Tibial artery (tissue), 4 donors: ENCODE measurements around the gene OR4N2.
"Not testable (repeated sequence)": the region's sequence is repeated elsewhere in the genome, so short reads cannot be mapped to it uniquely, and the experiment has no call there.

Experiments used
- DNase-seq, 2 donors: peaks; one replicate each; pipeline ENCODE4 v3.0.0-alpha.2; 2019
- H3K27ac ChIP-seq, 2 donors: fragments of 200-600 bp; sonication (generic) in 1 of 2; 1 replicate in 1 of 2; 2 replicates in 1 of 2; pipeline ENCODE4 v1.5.1; 2018 to 2019; ENCODE audit warnings: mild to moderate bottlenecking in 1 of 2
- H3K27me3 ChIP-seq, 2 donors: fragments of 200-600 bp; sonication (generic) in 1 of 2; one replicate each; pipeline versions ENCODE4 v1.5.1 to v1.6.0; 2016 to 2019
- H3K36me3 ChIP-seq, 3 donors: fragments of 200-600 bp; sonication (generic) in 2 of 3; one replicate each; pipeline ENCODE4 v1.5.1; 2016 to 2019; ENCODE audit warnings: mild to moderate bottlenecking in 2 of 3
- H3K4me1 ChIP-seq, 4 donors: fragments of 200-600 bp; sonication (generic) in 2 of 4; 1 replicate in 3 of 4; 2 replicates in 1 of 4; pipeline ENCODE4 v1.5.1; 2016 to 2019
- H3K4me3 ChIP-seq, 2 donors: fragments of 200-600 bp; sonication (generic) in 1 of 2; 1 replicate in 1 of 2; 2 replicates in 1 of 2; pipeline ENCODE4 v1.5.1; 2018 to 2019; ENCODE audit warnings: mild to moderate bottlenecking in 2 of 2
- H3K9me3 ChIP-seq, 3 donors: fragments of 200-600 bp; sonication (generic) in 1 of 3; one replicate each; pipeline ENCODE4 v1.5.1; 2016 to 2019
- intact Hi-C: fragments of 100-400 bp; cut with DNase I; formaldehyde crosslinking; loops from one replicate; pipeline ENCODE4 v1.15.0; 2023; ENCODE audit warnings: low total_unique reads
- TF ChIP-seq, protein P1 (sequence below), 2 experiments: fragments of 200-600 bp in 1 of 2; fragments of 450-650 bp in 1 of 2; IDR thresholded peaks; one replicate each; pipeline ENCODE4 v1.5.1; 2017 to 2019; ENCODE audit warnings: antibody characterized with exemption in 2 of 2, mild to moderate bottlenecking in 1 of 2, moderate library complexity in 1 of 2

The OR4N2 gene, protein sequence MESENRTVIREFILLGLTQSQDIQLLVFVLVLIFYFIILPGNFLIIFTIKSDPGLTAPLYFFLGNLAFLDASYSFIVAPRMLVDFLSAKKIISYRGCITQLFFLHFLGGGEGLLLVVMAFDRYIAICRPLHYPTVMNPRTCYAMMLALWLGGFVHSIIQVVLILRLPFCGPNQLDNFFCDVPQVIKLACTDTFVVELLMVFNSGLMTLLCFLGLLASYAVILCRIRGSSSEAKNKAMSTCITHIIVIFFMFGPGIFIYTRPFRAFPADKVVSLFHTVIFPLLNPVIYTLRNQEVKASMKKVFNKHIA

DNA sequence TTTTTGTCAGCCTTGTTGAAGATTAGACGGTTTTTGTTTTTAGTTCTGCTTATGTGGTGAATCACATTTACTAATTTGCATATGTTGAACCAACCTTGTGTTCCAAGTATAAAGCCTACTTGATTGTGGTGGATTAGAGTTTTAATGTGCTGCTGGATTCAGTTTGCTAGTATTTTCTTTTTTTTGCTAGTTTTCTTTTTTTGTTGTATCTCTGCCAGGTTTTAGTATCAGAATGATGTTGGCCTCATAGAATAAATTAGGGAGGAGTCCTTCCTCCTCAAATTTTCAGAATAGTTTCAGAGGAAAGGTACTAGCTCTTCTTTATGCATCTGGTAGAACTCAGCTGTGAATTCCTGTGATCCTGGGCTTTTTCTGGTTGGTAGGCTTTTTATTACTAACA lies at the start of gene OR4N2:
Gene OR4N2, plus strand, starts transcription at position 301 of the 400 bp plus-strand sequence. CDS start 23,679 bp downstream, outside the sequence.
- intact Hi-C loops, H3K27ac ChIP-seq, DNase-seq, H3K4me1 ChIP-seq, H3K36me3 ChIP-seq, H3K27me3 ChIP-seq, H3K4me3 ChIP-seq: not testable (repeated sequence)
- H3K9me3 ChIP-seq = peaks cover 0 to 11% (median 0%) of the 10 kb centered on the region in 3 donors

DNA sequence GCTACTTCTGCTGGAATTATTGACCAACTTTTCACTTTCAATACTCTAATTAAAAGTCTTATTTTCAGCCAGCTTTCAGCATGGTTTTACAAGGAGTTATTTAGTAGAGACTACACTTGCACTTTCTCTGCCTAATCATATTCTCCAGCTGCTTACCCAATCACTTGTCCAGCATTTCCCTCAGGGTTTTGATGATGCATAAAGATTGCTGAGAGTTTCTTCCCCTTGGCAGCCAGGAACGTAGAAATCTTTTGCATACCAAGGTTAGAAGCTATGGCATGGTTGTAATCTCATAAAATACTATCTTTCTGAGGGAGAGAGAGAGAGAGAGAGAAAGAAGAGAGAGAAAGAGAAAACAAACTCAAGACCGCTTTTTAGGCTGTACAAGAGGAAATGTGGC lies 49.4 kb upstream of the OR4N2 start:
- Histone ChIP-seq H3K27ac (no peak overlapping the region), H3K4me1 (no peaks in the 10 kb centered on the region)

DNA sequence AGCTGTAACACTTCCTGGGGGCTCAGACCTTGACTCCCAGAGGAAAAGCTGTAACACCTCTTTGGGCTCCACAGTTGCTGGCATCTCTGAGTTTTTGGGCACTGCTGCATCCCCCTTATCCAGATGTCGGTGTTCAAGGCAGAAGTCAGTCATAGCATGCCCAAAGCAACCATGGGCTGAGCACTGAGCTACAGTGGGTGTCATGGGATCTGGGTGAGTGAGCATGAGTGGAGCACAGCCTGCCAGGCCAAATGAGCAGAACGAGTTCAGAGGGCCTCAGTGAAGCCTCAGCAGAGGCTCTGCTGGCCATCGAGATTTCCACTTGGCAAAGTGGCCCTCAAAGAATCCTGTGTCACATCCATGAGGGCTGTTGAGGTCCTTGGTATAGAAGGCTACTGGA lies 32.1 kb upstream of the OR4N2 start:
- H3K4me1 ChIP-seq, H3K27ac ChIP-seq, intact Hi-C loops, H3K27me3 ChIP-seq, H3K36me3 ChIP-seq, H3K4me3 ChIP-seq, DNase-seq, H3K9me3 ChIP-seq: not testable (repeated sequence)

More for the DNA sequence above, 49.4 kb upstream of the OR4N2 start:
- Histone ChIP-seq H3K9me3 (no peaks in the 10 kb centered on the region), H3K27me3 (no peaks in the 10 kb centered on the region), H3K36me3 (no peaks in the 10 kb centered on the region), H3K4me3 (no peak overlapping the region)
- DNase-seq = no peak
- intact Hi-C loops = no loop called here
- TF ChIP-seq, protein P1, sequence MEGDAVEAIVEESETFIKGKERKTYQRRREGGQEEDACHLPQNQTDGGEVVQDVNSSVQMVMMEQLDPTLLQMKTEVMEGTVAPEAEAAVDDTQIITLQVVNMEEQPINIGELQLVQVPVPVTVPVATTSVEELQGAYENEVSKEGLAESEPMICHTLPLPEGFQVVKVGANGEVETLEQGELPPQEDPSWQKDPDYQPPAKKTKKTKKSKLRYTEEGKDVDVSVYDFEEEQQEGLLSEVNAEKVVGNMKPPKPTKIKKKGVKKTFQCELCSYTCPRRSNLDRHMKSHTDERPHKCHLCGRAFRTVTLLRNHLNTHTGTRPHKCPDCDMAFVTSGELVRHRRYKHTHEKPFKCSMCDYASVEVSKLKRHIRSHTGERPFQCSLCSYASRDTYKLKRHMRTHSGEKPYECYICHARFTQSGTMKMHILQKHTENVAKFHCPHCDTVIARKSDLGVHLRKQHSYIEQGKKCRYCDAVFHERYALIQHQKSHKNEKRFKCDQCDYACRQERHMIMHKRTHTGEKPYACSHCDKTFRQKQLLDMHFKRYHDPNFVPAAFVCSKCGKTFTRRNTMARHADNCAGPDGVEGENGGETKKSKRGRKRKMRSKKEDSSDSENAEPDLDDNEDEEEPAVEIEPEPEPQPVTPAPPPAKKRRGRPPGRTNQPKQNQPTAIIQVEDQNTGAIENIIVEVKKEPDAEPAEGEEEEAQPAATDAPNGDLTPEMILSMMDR (IDR thresholded peaks at IDR 0.05) = no peak

DNA sequence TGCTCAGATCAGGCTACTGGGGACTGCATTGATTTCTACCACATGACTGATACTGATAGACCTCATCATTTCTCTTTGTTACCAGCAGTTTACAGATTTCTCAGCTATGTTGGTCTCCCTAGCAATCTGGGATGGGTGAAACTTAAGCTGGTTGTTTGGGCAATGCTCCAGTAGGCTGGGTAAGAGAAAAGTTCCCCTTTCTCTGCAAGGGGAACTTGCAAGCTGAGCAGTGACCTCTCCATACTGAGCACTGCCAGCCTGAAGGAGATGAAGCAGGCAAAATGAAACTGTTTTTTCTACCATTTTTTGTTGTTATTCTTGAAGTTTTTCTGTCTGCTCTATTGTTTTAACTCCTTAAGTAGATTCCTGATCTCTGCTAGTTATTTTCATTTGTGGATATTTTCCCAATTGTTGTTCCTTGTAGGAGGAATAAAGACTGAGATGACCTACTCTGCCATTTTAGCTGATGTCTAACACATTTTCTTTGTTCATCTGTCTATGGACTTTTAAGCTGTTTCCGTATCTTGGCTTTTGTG lies 31.6 kb upstream of the OR4N2 start:
- H3K4me1 ChIP-seq = no peaks in the 10 kb centered on the region
- intact Hi-C loops = no loop called here
- H3K27me3 ChIP-seq = no peaks in the 10 kb centered on the region
- no peaks in the 10 kb centered on the region for H3K36me3 ChIP-seq
- H3K9me3 ChIP-seq = no peaks in the 10 kb centered on the region
- H3K4me3 ChIP-seq = no peak overlapping the region
- H3K27ac ChIP-seq = no peak overlapping the region
- TF ChIP-seq, protein P1 (IDR thresholded peaks at IDR 0.05) = no peak
- no peak for DNase-seq

DNA sequence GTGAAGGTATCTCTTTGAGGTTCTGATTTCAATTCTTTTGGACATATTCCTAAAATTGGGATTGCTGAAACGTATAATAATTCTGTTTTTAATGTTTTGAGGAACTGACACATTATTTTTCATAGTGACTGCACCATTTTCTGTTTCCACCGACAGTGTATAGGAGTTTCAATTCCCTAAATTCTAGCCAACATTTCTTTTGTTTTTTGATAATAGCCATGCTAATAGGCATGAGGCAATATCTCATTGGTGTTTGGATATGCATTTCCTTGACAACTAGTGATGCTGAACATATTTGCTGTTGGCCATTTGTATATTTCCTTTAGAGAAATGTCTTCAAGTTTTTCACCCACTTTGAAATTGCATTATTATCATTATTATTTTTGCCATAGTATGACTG lies 31.1 kb upstream of the OR4N2 start:
- H3K4me3 ChIP-seq, H3K4me1 ChIP-seq, H3K36me3 ChIP-seq, H3K9me3 ChIP-seq, DNase-seq, intact Hi-C loops, H3K27ac ChIP-seq, H3K27me3 ChIP-seq: not testable (repeated sequence)

DNA sequence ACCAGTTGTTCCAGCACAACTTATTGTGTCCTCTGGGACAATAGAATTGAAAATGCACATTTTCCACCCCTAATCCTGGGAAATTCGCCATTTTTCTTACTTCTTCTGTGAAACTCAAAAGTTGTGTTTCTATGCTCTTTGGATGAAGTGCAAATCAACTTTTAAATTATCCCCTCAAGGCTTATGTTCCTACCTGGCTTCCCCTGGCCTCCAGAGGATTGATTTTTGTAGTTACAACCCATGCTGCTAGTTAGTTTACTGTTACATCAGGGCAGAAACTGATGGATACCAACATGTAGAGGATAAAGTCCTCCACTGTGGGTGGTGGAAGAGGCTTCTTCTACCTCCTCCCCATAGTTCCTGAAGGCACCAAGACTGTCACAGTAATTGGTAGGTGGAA lies 30.4 kb upstream of the OR4N2 start, which contains the start of gene OR4M1:
Gene OR4M1, plus strand, starts transcription at position 301 of the 400 bp plus-strand sequence. CDS start 6,819 bp downstream, outside the sequence.
- H3K27me3 ChIP-seq, intact Hi-C loops, H3K36me3 ChIP-seq, DNase-seq, H3K4me3 ChIP-seq, H3K27ac ChIP-seq, H3K9me3 ChIP-seq, H3K4me1 ChIP-seq: not testable (repeated sequence)

DNA sequence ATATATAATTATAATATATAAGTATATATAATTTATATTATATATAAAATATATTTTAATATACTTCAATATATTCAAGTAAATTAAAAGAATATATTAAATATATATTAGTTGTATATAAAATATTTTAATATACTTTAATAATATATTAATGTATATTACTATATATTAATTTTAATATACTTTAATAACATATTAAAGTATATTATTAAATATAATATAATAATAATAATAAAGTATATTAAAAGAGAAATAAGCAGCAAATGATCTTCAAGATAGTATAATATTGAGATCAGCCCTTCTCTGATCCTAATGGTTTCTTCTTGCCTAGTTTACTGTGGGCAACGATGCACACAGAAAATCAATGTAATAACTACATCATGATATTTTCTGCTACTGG lies 28.0 kb upstream of the OR4N2 start:
- Histone ChIP-seq H3K4me3 (no peak overlapping the region), H3K36me3 (no peaks in the 10 kb centered on the region), H3K27ac (no peak overlapping the region), H3K4me1 (no peaks in the 10 kb centered on the region), H3K27me3 (no peaks in the 10 kb centered on the region), H3K9me3 (no peaks in the 10 kb centered on the region)
- DNase-seq = no peak
- intact Hi-C loops = no loop called here
- TF ChIP-seq, protein P1 (IDR thresholded peaks at IDR 0.05) = no peak

DNA sequence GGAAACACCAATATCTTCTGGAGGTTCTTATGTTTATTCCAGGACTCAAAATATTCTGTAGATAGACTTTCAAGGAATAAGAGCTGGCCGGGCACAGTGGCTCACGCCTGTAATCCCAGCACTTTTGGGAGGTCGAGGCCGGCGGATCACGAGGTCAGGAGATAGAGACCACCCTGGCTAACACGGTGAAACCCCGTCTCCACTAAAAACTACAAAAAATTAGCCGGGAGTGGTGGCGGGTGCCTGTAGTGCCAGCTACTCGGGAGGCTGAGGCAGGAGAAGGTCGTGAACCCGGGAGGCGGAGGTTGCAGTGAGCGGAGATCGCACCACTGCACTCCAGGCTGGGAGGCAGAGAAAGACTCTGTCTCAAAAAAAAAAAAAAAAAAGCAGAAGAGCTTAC lies 17.7 kb upstream of the OR4N2 start:
- intact Hi-C loops, H3K4me1 ChIP-seq, H3K27me3 ChIP-seq, DNase-seq, H3K9me3 ChIP-seq, H3K27ac ChIP-seq, H3K4me3 ChIP-seq, H3K36me3 ChIP-seq: not testable (repeated sequence)

DNA sequence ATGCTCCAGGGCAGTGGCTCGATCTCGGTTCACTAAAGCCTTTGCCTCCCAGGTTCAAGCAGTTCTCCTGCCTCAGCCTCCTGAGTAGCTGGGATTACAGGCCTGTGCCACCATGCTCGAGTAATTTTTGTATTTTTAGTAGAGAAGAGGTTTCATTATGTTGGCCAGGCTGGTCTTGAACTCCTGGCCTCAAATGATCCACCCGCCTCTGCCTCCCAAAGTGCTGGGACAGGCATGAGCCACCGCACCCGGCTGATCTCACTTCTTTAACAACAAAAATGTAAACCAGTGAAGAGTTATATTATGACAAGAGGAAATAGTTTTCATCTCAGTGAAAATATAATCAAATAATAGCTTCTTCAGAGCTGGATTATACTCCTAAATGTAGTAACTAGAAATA lies 16.3 kb upstream of the OR4N2 start:
- H3K27me3 ChIP-seq, H3K9me3 ChIP-seq, H3K4me1 ChIP-seq, H3K36me3 ChIP-seq, intact Hi-C loops, H3K27ac ChIP-seq, H3K4me3 ChIP-seq, DNase-seq: not testable (repeated sequence)

DNA sequence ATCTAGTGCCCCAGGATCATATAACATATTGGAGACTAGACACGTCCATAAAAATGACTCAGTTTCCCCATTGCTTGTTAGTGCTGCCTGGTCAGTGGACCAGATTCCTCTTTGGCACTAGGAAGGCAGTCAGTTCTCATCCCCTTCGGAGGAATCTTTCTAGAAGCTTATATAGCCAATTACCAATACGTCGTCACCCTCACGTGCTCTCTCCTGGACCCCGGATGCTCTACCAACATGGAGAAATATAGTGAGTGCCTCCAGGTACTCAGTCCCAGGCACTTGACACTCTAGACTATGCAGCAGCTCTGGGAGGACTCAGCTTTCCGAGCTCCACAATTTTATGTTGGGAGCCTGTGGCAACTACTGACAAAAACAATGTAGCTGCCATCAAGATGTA lies 15.4 kb upstream of the OR4N2 start:
- H3K36me3 ChIP-seq, H3K4me1 ChIP-seq, H3K9me3 ChIP-seq, H3K27me3 ChIP-seq, intact Hi-C loops, H3K27ac ChIP-seq, DNase-seq, H3K4me3 ChIP-seq: not testable (repeated sequence)

DNA sequence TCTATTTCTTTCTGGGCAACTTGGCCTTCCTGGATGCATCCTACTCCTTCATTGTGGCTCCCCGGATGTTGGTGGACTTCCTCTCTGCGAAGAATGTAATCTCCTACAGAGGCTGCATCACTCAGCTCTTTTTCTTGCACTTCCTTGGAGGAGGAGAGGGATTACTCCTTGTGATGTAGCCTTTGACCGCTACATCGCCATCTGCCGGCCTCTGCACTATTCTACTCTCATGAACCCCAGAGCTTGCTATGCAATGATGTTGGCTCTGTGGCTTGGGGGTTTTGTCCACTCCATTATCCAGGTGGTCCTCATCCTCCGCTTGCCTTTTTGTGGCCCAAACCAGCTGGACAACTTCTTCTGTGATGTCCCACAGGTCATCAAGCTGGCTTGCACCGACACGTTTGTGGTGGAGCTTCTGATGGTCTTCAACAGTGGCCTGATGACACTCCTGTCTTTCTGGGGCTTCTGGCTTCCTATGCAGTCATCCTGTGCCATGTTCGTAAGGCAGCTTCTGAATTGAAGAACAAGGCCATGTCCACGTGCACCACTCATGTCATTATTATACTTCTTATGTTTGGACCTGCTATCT lies 7.0 kb upstream of the OR4N2 start:
- H3K9me3 ChIP-seq, H3K4me3 ChIP-seq, H3K36me3 ChIP-seq, H3K27ac ChIP-seq, intact Hi-C loops, H3K4me1 ChIP-seq, DNase-seq, H3K27me3 ChIP-seq: not testable (repeated sequence)
